Lower leg skin (tissue), 3 donors: Measurements from ENCODE around the gene DCST1.

Experiments used
- POLR2A ChIP-seq, 2 donors: fragments of 450-650 bp; IDR thresholded peaks; one replicate each; pipeline ENCODE4 v1.6.1; 2016 to 2017; ENCODE audit warnings: antibody characterized with exemption in 2 of 2, mild to moderate bottlenecking in 1 of 2, moderate library complexity in 1 of 2
- TF ChIP-seq, protein P1 (sequence below), 3 donors: fragments of 450-650 bp; IDR thresholded peaks; one replicate each; pipeline ENCODE4 v1.5.1; 2016; ENCODE audit warnings: antibody characterized with exemption in 3 of 3, mild to moderate bottlenecking in 3 of 3, moderate library complexity in 2 of 3

DNA sequence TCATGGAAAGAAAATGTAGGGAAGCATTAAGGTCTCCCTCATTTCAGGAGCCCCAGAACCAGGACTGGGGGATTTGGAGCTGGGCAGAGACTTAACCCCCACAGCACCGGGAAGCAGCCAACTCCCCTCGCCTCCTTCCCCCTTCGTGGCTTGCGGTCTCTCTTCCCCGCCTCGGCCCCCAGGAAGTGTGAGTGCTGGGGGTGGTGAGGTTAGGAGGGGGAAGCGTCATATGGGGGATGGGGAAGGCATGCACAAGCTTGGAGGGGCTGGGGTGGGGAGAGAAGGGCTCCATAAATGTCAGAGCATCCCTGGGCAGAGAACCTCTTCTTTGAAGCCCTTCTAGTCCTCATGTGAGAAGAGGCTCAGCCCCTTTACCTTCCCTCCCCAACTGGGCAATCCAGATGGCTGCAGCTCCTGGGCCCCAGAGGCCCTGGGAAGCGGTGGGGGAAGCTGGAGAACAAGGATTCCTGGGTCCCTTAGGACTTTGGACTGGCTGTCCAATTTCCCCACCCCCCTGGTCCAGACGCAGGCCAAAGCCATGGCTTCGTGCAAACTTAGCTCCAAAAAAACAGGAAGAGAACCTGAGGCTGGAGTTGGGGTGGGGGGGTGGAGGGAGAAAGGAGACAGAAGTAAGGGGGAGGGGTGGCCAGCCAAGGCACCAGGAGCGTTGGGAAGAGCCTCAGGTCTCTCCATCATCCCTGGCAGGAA, 23.3 kb upstream of the DCST1 start:
- TF ChIP-seq, protein P1, sequence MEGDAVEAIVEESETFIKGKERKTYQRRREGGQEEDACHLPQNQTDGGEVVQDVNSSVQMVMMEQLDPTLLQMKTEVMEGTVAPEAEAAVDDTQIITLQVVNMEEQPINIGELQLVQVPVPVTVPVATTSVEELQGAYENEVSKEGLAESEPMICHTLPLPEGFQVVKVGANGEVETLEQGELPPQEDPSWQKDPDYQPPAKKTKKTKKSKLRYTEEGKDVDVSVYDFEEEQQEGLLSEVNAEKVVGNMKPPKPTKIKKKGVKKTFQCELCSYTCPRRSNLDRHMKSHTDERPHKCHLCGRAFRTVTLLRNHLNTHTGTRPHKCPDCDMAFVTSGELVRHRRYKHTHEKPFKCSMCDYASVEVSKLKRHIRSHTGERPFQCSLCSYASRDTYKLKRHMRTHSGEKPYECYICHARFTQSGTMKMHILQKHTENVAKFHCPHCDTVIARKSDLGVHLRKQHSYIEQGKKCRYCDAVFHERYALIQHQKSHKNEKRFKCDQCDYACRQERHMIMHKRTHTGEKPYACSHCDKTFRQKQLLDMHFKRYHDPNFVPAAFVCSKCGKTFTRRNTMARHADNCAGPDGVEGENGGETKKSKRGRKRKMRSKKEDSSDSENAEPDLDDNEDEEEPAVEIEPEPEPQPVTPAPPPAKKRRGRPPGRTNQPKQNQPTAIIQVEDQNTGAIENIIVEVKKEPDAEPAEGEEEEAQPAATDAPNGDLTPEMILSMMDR (IDR thresholded peaks at IDR 0.05) = no peak
- no peak for TF ChIP-seq POLR2A (IDR thresholded peaks at IDR 0.05)
